ENCODE measurements around the gene PGC. TPM values are rescaled to one million over a fixed set of nuclear protein-coding genes. Genes with fewer than 3 reads are reported as not detected.

Gene PGC
- total RNA-seq, 4 donors from 2014 or later, result 0.62 TPM; not detected in 3

- 84 to 90% methylated on average over 6 to 7 of the region's 13 CpGs for WGBS, 2 donors (ENCODE audit: low coverage in 1 of 2)
- no peak for TF ChIP-seq EP300 (IDR thresholded peaks at IDR 0.05)
- TF ChIP-seq POLR2A (IDR thresholded peaks at IDR 0.05), result no peak
- TF ChIP-seq CTCF (IDR thresholded peaks at IDR 0.05), result no peak
- TF ChIP-seq POLR2AphosphoS5 (IDR thresholded peaks at IDR 0.05), result no peak
- ATAC-seq, result no peak
- H3K4me1 ChIP-seq, result no peaks in the 10 kb centered on the region
- no peak overlapping the region for H3K4me3 ChIP-seq
- H3K27me3 ChIP-seq, result no peaks in the 10 kb centered on the region
- no peak overlapping the region for H3K27ac ChIP-seq
- H3K9me3 ChIP-seq, result no peaks in the 10 kb centered on the region
- no peaks in the 10 kb centered on the region for H3K36me3 ChIP-seq
These were observed 12.1 kb upstream of the PGC start for GRCh38 chr6:41759106-41759904.

GRCh38 chr6:41758641-41759035 is 11.4 kb upstream of the PGC start:
- TF ChIP-seq CTCF (IDR thresholded peaks at IDR 0.05) (no peak), EP300 (IDR thresholded peaks at IDR 0.05) (no peak), POLR2AphosphoS5 (IDR thresholded peaks at IDR 0.05) (no peak), POLR2A (IDR thresholded peaks at IDR 0.05) (no peak)
- no peak overlapping the region for H3K27ac ChIP-seq
- H3K4me3 ChIP-seq, result no peak overlapping the region
- H3K36me3 ChIP-seq, result no peaks in the 10 kb centered on the region
- no peak for ATAC-seq
- 43 to 75% methylated on average over 1 to 6 of the region's 6 CpGs for WGBS, 2 donors (ENCODE audit: low coverage in 1 of 2)
- no peaks in the 10 kb centered on the region for H3K4me1 ChIP-seq
- no peaks in the 10 kb centered on the region for H3K9me3 ChIP-seq
- no peaks in the 10 kb centered on the region for H3K27me3 ChIP-seq

- Histone ChIP-seq H3K36me3 (no peaks in the 10 kb centered on the region), H3K4me1 (no peaks in the 10 kb centered on the region), H3K27me3 (no peaks in the 10 kb centered on the region), H3K9me3 (no peaks in the 10 kb centered on the region), H3K27ac (no peak overlapping the region), H3K4me3 (no peak overlapping the region)
- no peak for ATAC-seq
- TF ChIP-seq CTCF (IDR thresholded peaks at IDR 0.05), result no peak
- TF ChIP-seq EP300 (IDR thresholded peaks at IDR 0.05), result no peak
- WGBS, 2 donors (ENCODE audit: low coverage in 1 of 2), result 58 to 65% methylated on average over 4 of the region's 8 CpGs
These were observed 10.9 kb upstream of the PGC start for GRCh38 chr6:41757931-41758640.

- H3K27ac ChIP-seq, result no peak overlapping the region
- no peaks in the 10 kb centered on the region for H3K4me1 ChIP-seq
- no peaks in the 10 kb centered on the region for H3K9me3 ChIP-seq
- no peak overlapping the region for H3K4me3 ChIP-seq
- no peaks in the 10 kb centered on the region for H3K36me3 ChIP-seq
- ATAC-seq, result no peak
- no peak for TF ChIP-seq EP300 (IDR thresholded peaks at IDR 0.05)
- TF ChIP-seq POLR2AphosphoS5 (IDR thresholded peaks at IDR 0.05), result no peak
- TF ChIP-seq POLR2A (IDR thresholded peaks at IDR 0.05), result no peak
- TF ChIP-seq CTCF (IDR thresholded peaks at IDR 0.05), result no peak
- 100% methylated on average over 1 of the region's 6 CpGs; no CpG with 5 or more reads in 1 of the 2 donors for WGBS, 2 donors (ENCODE audit: low coverage in 1 of 2)
- H3K27me3 ChIP-seq, result no peaks in the 10 kb centered on the region
These were observed 10.1 kb upstream of the PGC start for GRCh38 chr6:41757271-41757670.

- no peak overlapping the region for H3K4me3 ChIP-seq
- no peak for ATAC-seq
- no peaks in the 10 kb centered on the region for H3K4me1 ChIP-seq
- no peak overlapping the region for H3K27ac ChIP-seq
- H3K36me3 ChIP-seq, result no peaks in the 10 kb centered on the region
- H3K27me3 ChIP-seq, result no peaks in the 10 kb centered on the region
- 80% methylated on average over 4 of the region's 13 CpGs; no CpG with 5 or more reads in 1 of the 2 donors for WGBS, 2 donors (ENCODE audit: low coverage in 1 of 2)
- TF ChIP-seq CTCF (IDR thresholded peaks at IDR 0.05), result no peak
- no peak for TF ChIP-seq EP300 (IDR thresholded peaks at IDR 0.05)
- no peak for TF ChIP-seq POLR2A (IDR thresholded peaks at IDR 0.05)
- TF ChIP-seq POLR2AphosphoS5 (IDR thresholded peaks at IDR 0.05), result no peak
- H3K9me3 ChIP-seq, result no peaks in the 10 kb centered on the region
These were observed 9.2 kb upstream of the PGC start for GRCh38 chr6:41756354-41756753.
